Kidney (tissue), 14 donors: Measurements from ENCODE around the gene RANBP3. TPM values are rescaled to one million over a fixed set of nuclear protein-coding genes. Genes with fewer than 3 reads are reported as not detected.
A peak's percentile ranks its signal among the peaks of the same experiment; 100 is the strongest.

Source experiments
- DNase-seq, 5 donors: peaks; one replicate each; pipeline ENCODE4 v3.0.0-alpha.2; 2013 to 2020
- FAIRE-seq: peaks from 2 replicates; lab custom pipeline; 2012; peaks lifted over from hg19 to GRCh38; lab: Jason Lieb, UNC
- H3K27ac ChIP-seq, 2 donors: one replicate each; pipeline ENCODE4 v1.7.0; 2013; ENCODE audit warnings: low read depth in 2 of 2, low read length in 2 of 2, inconsistent platforms in 1 of 2
- H3K27me3 ChIP-seq: one replicate; pipeline ENCODE4 v1.7.1; 2013; ENCODE audit warnings: low read length, inconsistent platforms; ENCODE audit not compliant: control insufficient read depth, insufficient read depth
- H3K36me3 ChIP-seq, 3 donors: one replicate each; pipeline versions ENCODE4 v1.7.0 to v1.7.1; 2013; ENCODE audit warnings: low read length in 3 of 3, control low read depth in 1 of 3, inconsistent platforms in 1 of 3; ENCODE audit not compliant: insufficient read depth in 3 of 3, control insufficient read depth in 2 of 3
- H3K4me1 ChIP-seq, 3 donors: one replicate each; pipeline versions ENCODE4 v1.7.0 to v1.7.1; 2013; ENCODE audit warnings: low read length in 3 of 3, inconsistent platforms in 1 of 3, low read depth in 1 of 3; ENCODE audit not compliant: control insufficient read depth in 2 of 3, insufficient read depth in 2 of 3
- H3K4me3 ChIP-seq, 3 donors: one replicate each; pipeline versions ENCODE4 v1.7.0 to v1.8.1; 2013; ENCODE audit warnings: low read length in 3 of 3, control low read depth in 1 of 3, inconsistent platforms in 1 of 3
- H3K9ac ChIP-seq, 3 donors: one replicate each; pipeline versions ENCODE4 v1.7.0 to v1.7.1; 2013; ENCODE audit warnings: low read length in 3 of 3, control low read depth in 1 of 3, inconsistent platforms in 1 of 3
- H3K9me3 ChIP-seq, 3 donors: one replicate each; pipeline versions ENCODE4 v1.7.0 to v1.7.1; 2013; ENCODE audit warnings: low read length in 3 of 3, control low read depth in 1 of 3, inconsistent platforms in 1 of 3; ENCODE audit not compliant: control insufficient read depth in 2 of 3, insufficient read depth in 1 of 3
- CTCF ChIP-seq: IDR thresholded peaks from 3 replicates; pipeline ENCODE4 v1.5.1; 2012; ENCODE audit warnings: mild to moderate bottlenecking, moderate library complexity, borderline replicate concordance; ENCODE audit not compliant: insufficient read depth; ENCODE audit errors: extremely low read depth
- intact Hi-C: fragments of 100-400 bp; cut with DNase I; formaldehyde crosslinking; loops from one replicate; pipeline ENCODE4 v1.11.1; 2022
- polyA plus RNA-seq: library from polyadenylated mRNA; stranded (reverse); fragments of 350-450 nt; fragmentation: Illumina TruSeq; extraction: RNeasy Lipid Tissue Mini Kit (QIAGEN cat#74804); gene quantifications from one replicate; pipeline ENCODE4 v1.2.3, GENCODE V29; 2014; ENCODE audit warnings: low read depth, low replicate concordance; ENCODE audit not compliant: insufficient read depth
- total RNA-seq: library from RNA; stranded (reverse); fragmentation: NEBNext Ultra II Directional; extraction: Animal tissue kit (Norgen Biotek cat#: 25700); gene quantifications from one replicate; pipeline ENCODE4 v1.2.1, GENCODE V29; 2021
- donor health status: control.
- donor health status: control.
- donor health status: control.
- donor health status: control.
- donor health status: control.
- donor health status: DM: yes; HTN: yes; CAD: no.
- donor health status: Normal renal cell carcinoma (clear cell type).

Gene RANBP3
- total and polyA plus RNA-seq, 2 donors from 2014 or later, result 33.7 to 69.7 TPM

- Histone ChIP-seq H3K9ac (no peak overlapping the region), H3K27me3 (no peaks in the 10 kb centered on the region), H3K27ac (no peak overlapping the region), H3K4me1 (peaks cover 11 to 34% (median 32%) of the 10 kb centered on the region in 3 donors), H3K36me3 (no peaks in the 10 kb centered on the region), H3K4me3 (no peak overlapping the region), H3K9me3 (no peaks in the 10 kb centered on the region)
- peak in 4 of 5 donors; percentile 72 to 81 (median 77) for DNase-seq
- intact Hi-C loops, result no loop called here
- no peak for FAIRE-seq
- no peak for TF ChIP-seq CTCF
Measured at GRCh38 chr19:5949792-5950305, 28.1 kb downstream of the RANBP3 start.

DNA sequence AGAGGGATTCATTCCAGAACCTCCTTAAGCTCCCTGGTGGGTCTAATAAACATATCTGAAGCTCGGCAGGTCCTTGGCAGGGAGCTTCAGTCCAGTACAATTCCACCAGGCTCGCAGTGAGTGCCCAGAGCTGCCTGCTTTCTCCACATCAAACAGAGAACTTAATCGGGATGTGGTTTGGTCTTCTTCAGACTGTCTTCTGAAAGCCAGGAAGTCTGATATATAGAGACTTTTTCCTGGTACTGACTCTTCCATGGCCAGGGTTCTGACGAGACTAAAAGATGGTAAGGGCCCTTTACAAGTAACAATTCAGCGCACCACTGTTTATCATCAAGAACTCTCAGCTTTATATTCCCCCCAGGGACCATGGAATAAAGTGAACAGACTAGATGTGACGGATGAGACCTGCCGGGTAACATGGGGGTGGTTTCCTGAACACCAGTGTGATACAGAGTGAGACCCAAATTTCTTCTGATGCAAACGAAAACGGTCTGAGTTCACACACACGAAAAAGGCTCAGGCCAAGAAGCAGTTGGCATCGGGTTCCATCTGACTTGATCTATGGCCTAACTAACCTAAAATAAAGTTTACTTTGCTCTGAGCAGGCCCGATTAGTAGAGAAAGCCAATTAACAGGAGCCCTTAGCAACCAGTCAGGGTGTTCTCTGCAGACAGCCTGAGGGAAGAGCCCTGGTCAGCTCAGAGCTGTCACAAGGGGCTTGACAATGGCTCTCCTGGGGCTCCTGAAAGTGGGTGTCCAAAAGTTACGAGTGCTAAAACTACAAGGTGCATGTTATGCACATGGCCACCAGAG, 29.0 kb downstream of the RANBP3 start:
- Histone ChIP-seq H3K36me3 (no peaks in the 10 kb centered on the region), H3K27ac (no peak overlapping the region), H3K27me3 (no peaks in the 10 kb centered on the region), H3K9me3 (no peaks in the 10 kb centered on the region), H3K4me3 (no peak overlapping the region), H3K4me1 (peaks cover 7 to 27% (median 24%) of the 10 kb centered on the region in 3 donors), H3K9ac (peak overlapping the region in 1 of 3 donors; percentile 16)
- intact Hi-C loops, result no loop called here
- FAIRE-seq (no peak), DNase-seq (no peak)
- no peak for TF ChIP-seq CTCF

GRCh38 chr19:5947435-5947834, 30.5 kb downstream of the RANBP3 start:
- Histone ChIP-seq H3K9me3 (no peaks in the 10 kb centered on the region), H3K9ac (no peak overlapping the region), H3K27ac (no peak overlapping the region), H3K36me3 (no peaks in the 10 kb centered on the region), H3K4me1 (peaks cover 4 to 18% (median 14%) of the 10 kb centered on the region in 3 donors), H3K4me3 (no peak overlapping the region), H3K27me3 (no peaks in the 10 kb centered on the region)
- peak in 2 of 5 donors; percentile 57 to 90 for DNase-seq
- no peak for TF ChIP-seq CTCF
- FAIRE-seq, result no peak
- intact Hi-C loops, result no loop called here
